ENCODE measurements around the gene TRIM46.
A peak's percentile ranks its signal among the peaks of the same experiment; 100 is the strongest.

Gene TRIM46

GRCh38 chr1:155171836-155172731 lies 1.6 kb upstream of the TRIM46 start:
- no peak for DNase-seq

- peak; percentile 90 for DNase-seq
Measured at GRCh38 chr1:155172732-155173477, 744 bp upstream of the TRIM46 start, which contains the start of gene KRTCAP2. Gene KRTCAP2, minus strand, starts transcription at chr1:155173304. Its CDS starts 80 bp downstream, at chr1:155173224.

GRCh38 chr1:155174324-155175280 lies 953 bp downstream of the TRIM46 start:
- DNase-seq, result peak; percentile 43

- DNase-seq, result no peak
Measured at GRCh38 chr1:155175281-155175926, 1.8 kb downstream of the TRIM46 start.

- no peak for DNase-seq
Measured at GRCh38 chr1:155175927-155176371, 2.3 kb downstream of the TRIM46 start.

GRCh38 chr1:155176544-155177071 lies 3.0 kb downstream of the TRIM46 start:
- DNase-seq, result peak; percentile 72

GRCh38 chr1:155177192-155177917 lies 3.7 kb downstream of the TRIM46 start:
- DNase-seq, result no peak

- no peak for DNase-seq
Measured at GRCh38 chr1:155177918-155178281, 4.3 kb downstream of the TRIM46 start.

- no peak for DNase-seq
Measured at GRCh38 chr1:155178441-155179111, 4.9 kb downstream of the TRIM46 start.

- no peak for DNase-seq
Measured at GRCh38 chr1:155179112-155180031, 5.7 kb downstream of the TRIM46 start.

GRCh38 chr1:155181371-155182051 lies 7.9 kb downstream of the TRIM46 start:
- DNase-seq, result no peak

- no peak for DNase-seq
Measured at GRCh38 chr1:155182052-155182550, 8.5 kb downstream of the TRIM46 start.

- no peak for DNase-seq
Measured at GRCh38 chr1:155183775-155184221, 10.1 kb downstream of the TRIM46 start.

- no peak for DNase-seq
Measured at GRCh38 chr1:155184351-155184811, 10.7 kb downstream of the TRIM46 start.

- no peak for DNase-seq
Measured at GRCh38 chr1:155184835-155185782, 11.5 kb downstream of the TRIM46 start.

GRCh38 chr1:155185783-155186066 lies 12.1 kb downstream of the TRIM46 start:
- no peak for DNase-seq

- DNase-seq, result no peak
Measured at GRCh38 chr1:155186067-155186793, 12.6 kb downstream of the TRIM46 start.
